Activated effector memory CD4-positive, alpha-beta T cell treated with Interleukin-2 at 50 U/mL for 16 hours (primary cell): ENCODE data around the gene PIH1D1.

ENCODE experiments used
- DNase-seq: peaks from one replicate; pipeline ENCODE4 v3.0.0-alpha.2; 2020

PIH1D1 gene

GRCh38 chr19:49451430-49452181 lies at the start of gene PIH1D1:
Gene PIH1D1 (minus strand): TSS chr19:49451814. CDS start chr19:49451574, 240 bp downstream.
- peak; percentile 88 for DNase-seq

- DNase-seq: no peak
Observed at GRCh38 chr19:49499030-49499670, 47.5 kb upstream of the PIH1D1 start.

- DNase-seq: no peak
Observed at GRCh38 chr19:49498475-49498874, 46.9 kb upstream of the PIH1D1 start.

- no peak for DNase-seq
Observed at GRCh38 chr19:49497789-49498103, 46.1 kb upstream of the PIH1D1 start.

GRCh38 chr19:49497047-49497788 lies 45.6 kb upstream of the PIH1D1 start:
- peak; percentile 63 for DNase-seq

GRCh38 chr19:49496574-49497008 lies 45.0 kb upstream of the PIH1D1 start:
- no peak for DNase-seq

GRCh38 chr19:49492573-49493405 lies 41.2 kb upstream of the PIH1D1 start:
- no peak for DNase-seq

GRCh38 chr19:49491804-49492572 lies 40.4 kb upstream of the PIH1D1 start:
- DNase-seq: no peak

GRCh38 chr19:49491030-49491803 lies 39.6 kb upstream of the PIH1D1 start:
- DNase-seq: no peak

GRCh38 chr19:49490287-49491029 lies 38.8 kb upstream of the PIH1D1 start:
- DNase-seq: no peak

GRCh38 chr19:49489601-49490167 lies 38.1 kb upstream of the PIH1D1 start:
- DNase-seq: no peak

- no peak for DNase-seq
Observed at GRCh38 chr19:49488863-49489537, 37.4 kb upstream of the PIH1D1 start.

GRCh38 chr19:49488046-49488862 lies 36.6 kb upstream of the PIH1D1 start:
- DNase-seq: no peak

- peak; percentile 99 for DNase-seq
Observed at GRCh38 chr19:49487277-49488045, 35.8 kb upstream of the PIH1D1 start, which contains the start of gene RPL13A. Gene RPL13A (plus strand): TSS chr19:49487608. CDS start chr19:49487630, 22 bp downstream.

GRCh38 chr19:49486710-49487276 lies 35.2 kb upstream of the PIH1D1 start:
- no peak for DNase-seq

GRCh38 chr19:49486232-49486631 lies 34.6 kb upstream of the PIH1D1 start:
- DNase-seq: no peak

- DNase-seq: no peak
Observed at GRCh38 chr19:49481020-49481683, 29.5 kb upstream of the PIH1D1 start.
